ENCODE results near the gene PLEKHM3.
"Not testable (repeated sequence)": the region's sequence is repeated elsewhere in the genome, so short reads cannot be mapped to it uniquely, and the experiment has no call there.

- TF ChIP-seq, protein P1, sequence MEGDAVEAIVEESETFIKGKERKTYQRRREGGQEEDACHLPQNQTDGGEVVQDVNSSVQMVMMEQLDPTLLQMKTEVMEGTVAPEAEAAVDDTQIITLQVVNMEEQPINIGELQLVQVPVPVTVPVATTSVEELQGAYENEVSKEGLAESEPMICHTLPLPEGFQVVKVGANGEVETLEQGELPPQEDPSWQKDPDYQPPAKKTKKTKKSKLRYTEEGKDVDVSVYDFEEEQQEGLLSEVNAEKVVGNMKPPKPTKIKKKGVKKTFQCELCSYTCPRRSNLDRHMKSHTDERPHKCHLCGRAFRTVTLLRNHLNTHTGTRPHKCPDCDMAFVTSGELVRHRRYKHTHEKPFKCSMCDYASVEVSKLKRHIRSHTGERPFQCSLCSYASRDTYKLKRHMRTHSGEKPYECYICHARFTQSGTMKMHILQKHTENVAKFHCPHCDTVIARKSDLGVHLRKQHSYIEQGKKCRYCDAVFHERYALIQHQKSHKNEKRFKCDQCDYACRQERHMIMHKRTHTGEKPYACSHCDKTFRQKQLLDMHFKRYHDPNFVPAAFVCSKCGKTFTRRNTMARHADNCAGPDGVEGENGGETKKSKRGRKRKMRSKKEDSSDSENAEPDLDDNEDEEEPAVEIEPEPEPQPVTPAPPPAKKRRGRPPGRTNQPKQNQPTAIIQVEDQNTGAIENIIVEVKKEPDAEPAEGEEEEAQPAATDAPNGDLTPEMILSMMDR (conservative IDR thresholded peaks at IDR 0.05): not testable (repeated sequence)
- TF ChIP-seq EZH2 (IDR thresholded peaks at IDR 0.05; ENCODE audit: low read depth): not testable (repeated sequence)
These were observed 76.1 kb downstream of the PLEKHM3 start for GRCh38 chr2:207949245-207949644.
